GM21423 (cell line): Measurements from ENCODE around the gene RASA2.
"Not testable (repeated sequence)": the region's sequence is repeated elsewhere in the genome, so short reads cannot be mapped to it uniquely, and the experiment has no call there.

ENCODE experiments used
- ATAC-seq: cut with Tn5 transposase; IDR thresholded peaks from one replicate; pipeline ENCODE4 v1.9.1; 2021; ENCODE audit warnings: mild to moderate bottlenecking, moderate library complexity; ENCODE audit not compliant: unreplicated experiment

The RASA2 gene

DNA sequence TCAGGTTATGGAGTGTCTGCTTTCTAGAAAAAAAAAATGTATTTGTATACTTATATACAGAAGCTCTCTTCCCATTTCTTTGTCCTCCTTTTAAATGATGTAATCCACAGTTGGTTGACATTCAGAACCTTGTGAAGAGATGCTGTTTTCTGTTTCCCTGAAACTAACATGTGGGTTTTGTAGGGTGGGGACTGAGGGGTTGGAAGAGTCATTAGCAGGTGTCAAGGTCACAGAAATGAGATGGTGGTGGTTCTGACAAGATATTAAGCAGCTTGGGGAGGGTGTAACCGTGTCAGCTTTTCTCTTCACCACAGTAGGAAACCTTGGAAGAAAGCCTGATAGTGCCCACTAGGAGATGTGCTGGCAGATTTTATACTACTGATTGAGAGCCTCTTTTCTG is 2.4 kb downstream of the RASA2 start:
- ATAC-seq, result no peak

DNA sequence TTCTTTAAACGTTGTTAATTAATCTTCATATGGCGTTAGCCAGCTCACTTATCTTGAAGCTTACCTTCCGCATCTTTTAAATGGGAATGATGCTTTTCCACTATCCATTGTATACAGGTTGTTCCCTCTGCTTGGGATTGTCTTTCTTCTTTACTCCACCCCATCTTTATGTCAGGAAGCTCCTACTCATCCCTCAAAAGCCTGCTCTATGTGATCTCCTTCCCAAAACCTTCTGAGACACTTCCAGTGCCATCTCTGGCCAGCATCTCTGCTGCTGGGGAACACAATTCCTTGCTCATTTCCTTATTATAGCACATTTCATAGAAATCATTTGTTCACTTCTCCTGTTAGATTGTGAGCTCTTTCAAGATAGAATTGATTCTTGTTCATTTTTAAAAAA is 4.3 kb downstream of the RASA2 start:
- no peak for ATAC-seq

DNA sequence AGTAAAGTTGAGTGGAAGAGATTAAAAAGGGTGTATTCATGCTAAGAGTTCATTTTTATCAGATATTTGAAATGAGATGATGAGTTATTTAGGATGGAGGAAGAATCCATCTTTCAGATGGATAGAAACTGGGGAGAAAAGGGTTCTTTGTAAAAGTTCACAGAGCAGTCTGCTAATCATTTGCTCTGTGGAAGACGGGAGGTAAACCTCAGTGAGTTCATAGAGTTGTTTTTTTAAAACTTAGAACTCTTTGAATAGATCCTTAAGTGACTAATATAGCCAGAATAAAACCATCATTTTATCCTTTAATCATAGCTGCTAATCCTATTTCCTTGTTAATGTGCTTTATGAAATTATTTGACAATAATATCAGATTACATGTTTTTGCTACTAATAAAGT is 5.1 kb downstream of the RASA2 start:
- no peak for ATAC-seq

DNA sequence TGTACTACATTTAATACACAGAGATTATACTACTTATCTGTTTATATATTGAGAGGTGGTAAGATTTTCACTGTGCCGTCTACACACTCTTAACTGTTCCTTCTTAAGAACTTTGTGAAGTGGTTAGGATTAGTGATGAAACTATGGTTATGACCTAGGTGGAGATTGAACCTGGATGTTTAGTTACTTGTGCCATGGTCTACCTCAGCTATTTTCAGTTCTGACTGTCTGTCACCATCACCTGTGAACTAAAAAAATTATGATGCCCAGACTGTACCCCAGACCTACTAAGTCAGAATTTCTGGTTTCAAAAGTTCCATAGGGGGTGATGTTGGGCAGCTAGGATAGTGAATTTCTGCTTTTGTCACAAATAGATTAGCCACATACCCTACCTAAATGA is 6.4 kb downstream of the RASA2 start:
- no peak for ATAC-seq

DNA sequence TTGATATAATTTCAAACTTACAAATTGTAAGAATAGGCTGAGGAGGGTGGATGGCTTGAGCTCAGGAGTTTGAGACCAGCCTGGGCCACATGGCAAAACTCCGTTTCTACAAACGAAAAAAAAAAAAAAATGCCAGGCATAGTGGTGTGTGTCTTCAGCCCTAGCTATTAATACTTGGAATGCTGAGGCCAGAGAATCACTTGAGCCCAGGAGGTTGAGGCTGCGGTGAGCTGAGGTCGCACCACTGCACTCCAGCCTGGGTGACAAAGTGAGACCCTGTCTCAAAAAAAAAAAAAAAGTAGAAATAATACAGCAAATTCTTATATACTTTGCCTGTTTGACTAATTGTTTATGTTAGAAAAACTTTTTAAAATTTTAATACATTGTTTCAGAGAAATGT is 10.8 kb downstream of the RASA2 start:
- ATAC-seq, result not testable (repeated sequence)

DNA sequence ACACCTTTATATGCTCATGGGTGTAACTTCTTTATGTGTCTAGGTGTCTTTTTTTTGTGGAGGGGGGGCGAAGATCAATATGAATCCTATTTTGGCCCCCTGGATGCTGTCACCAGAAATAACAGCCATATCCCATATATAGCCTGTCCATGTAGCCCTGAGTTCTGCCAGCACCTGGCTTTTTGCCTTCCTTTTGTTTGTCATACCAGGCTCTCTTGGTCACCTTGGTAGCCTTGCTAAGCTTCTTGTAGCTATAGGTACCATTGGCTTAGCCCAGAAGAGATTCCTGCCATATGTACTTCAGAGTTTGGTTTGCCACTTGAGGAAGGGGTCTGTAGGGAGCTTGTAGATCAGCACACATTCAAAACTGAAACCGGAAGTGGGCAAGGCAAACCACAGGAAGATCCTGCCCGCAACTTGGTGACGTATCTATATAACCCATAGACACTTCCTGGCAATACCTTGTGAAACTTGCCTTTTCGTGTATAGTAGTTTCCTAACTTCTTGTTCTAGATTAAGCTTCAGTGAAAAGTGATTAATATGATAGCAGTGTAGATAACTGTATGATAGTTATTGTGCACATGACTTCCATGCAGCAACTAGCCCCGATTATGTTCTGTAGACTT is 11.9 kb downstream of the RASA2 start:
- ATAC-seq, result peak; percentile 95

DNA sequence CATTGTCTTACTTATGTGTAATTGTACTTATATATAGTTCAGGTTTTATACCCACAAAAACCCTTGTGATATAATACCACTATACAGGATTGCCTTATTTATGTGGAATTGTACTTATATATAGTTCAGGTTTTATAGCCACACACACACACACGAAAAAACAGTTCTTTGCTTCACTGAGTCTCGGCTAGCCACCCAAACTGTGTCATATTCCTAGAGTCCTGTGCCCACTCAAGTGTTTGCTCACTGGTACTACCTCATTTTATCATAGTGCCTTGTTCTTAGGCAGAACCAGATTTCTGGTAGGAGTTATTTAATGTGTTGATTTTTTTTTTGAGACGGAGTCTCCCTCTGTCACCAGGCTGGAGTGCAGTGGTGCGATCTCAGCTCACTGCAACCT is 12.5 kb downstream of the RASA2 start:
- ATAC-seq, result no peak

DNA sequence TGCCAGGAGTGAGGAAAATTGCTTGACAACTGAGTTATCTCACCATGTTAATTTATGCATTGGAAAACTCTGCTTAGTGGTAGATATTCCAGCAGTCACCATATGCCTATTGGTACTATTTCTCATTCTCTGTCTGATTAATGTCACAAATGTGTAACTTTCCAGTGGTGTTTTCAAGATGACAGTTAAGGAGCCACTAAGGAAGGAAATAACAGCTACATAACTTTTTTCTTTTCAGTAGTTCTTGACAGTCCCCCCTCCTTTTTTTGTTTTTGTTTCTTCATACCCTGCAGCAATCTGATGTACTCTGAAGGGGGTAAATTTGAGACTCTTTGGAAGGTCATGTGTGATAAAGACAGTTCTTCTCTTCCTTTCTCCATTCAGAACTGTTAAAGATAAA is 13.1 kb downstream of the RASA2 start:
- ATAC-seq, result no peak

DNA sequence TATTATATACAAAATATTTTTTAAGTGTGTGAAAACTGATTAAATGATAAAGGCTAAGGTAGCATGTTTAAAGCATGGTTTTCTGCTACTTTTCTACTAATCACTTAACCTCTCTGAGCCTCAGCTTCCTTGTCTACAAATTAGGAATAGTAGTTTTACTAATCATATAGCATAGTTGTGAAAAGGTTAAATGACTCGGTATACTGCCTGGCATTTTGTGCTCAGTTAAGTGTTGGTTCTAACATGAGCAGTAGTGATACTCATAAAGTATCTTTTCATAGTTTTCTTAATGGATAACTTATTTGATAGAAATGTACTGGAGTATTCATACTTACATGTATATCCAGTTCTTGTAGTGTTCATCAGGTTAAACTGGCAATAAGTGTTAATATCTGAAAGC is 13.6 kb downstream of the RASA2 start:
- ATAC-seq, result no peak

DNA sequence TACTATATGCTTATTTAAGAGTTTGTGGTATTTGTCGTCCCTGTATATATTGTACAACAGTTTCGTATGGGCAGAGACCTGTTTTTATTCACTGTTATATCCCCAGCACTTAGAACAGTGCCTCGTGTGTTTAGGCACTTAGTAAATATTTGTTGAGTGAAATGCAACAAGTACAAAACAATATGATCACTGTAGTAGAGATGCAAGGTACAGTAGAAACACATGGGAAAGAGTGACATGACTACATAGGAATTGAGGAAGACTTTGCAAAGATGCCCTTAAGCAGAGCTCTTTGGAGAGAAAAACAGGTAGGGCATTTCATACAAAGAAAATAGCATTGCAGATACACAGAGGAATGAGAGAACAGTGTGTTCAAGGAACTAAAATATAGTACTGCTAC is 18.3 kb downstream of the RASA2 start:
- ATAC-seq, result no peak

DNA sequence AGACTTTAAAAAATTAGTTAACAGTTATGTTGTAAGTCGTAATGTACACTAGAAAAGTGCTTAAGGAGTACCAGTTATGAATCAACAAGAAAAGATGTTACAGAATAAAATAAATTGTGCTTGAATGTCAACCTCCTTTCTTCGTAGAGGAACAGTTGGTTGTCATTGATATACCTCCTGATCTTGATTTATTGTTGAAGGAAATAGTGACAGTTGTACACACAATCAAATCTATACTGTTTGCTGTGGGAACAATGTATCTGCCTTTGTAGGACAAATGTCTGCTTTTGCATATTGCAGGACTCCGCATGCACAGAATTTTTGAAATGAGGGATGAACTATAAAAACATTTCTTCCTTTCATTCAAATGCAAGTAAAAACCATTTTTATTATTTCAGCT is 19.2 kb downstream of the RASA2 start:
- no peak for ATAC-seq

DNA sequence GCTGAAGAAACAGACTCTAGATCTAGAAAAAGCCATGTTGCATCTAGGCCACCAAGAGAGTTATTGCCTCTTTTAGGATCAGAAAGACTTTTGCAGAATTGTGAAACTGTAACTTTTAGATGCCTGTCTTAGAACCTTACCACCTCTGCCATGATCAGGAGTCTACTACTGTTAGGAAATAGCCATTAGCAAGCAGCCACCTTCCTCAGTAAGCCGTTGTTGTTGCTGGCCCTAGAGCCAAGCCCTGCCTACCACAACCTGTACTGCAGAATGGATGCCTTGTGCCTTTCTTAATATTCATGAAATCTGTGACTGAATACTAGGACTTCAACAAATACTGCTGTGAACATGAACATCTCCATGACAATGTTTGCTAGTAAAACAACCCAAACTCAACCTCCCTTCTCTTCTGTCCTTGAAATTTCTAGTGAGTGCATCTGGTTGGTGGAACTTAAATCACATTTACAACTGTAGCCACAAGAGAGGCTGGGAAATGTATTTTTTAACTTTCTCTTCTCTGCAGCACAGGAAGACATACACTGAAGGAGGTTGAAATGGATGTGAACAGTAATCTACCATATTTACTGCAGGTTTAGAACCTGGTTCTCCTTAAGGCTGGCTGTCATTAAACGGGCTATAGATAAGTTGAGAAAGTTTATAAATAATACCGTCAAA is 20.7 kb downstream of the RASA2 start:
- no peak for ATAC-seq

DNA sequence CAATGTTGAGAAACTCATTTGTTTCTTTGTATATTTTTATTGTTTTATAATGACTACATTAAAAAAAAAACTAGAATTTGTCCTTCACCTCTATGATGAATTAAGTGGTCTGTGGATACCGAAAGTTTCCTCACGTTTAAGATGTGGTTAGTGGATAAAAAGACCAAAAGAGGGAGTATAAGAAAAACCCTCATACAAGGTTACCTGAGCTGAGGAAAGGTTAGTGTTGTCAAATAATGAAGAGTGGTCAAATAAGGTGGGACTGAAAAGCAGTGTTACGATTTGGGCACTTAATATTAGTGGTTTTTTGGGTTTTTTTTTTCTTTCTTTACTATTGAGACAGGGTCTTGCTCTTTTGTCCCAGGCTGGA is 21.2 kb downstream of the RASA2 start:
- no peak for ATAC-seq

DNA sequence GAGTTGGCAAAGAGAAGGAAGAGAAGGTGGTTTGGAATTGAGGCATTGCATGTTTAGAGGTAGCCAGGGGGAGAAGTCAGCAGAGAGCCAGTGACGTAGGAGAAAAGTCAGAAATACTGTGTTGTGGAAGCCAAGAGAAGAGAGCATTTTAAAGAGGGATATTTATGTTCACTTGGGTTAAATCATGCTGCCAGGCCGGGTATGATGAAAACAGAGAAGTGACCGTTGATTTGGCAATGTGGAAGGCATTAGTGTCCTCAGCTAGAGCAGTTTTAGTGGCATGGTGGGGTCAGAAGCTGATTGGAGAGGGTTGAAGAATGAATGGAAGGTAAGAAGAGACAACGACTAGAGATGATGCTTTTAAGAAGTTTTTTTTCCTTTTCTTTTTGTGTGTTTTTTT is 24.5 kb downstream of the RASA2 start:
- ATAC-seq, result no peak

DNA sequence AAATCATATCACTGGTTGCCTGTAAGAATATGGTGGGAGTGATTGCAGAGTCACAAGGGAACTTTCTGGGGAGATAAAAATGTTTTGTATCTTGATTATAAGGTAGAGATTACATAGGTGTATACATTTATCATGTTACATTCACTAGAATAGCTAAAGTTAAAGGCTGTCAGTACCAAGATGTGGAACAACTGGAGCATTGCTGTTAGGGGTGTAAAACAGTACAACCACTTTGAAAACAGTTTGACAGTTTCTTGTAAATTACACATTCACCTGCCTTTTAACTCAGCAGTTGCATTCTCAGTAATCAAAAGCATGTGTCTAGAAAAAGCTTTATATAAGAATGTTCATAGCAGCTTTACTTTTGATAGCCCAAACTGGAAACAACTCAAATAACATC is 27.6 kb downstream of the RASA2 start:
- no peak for ATAC-seq

DNA sequence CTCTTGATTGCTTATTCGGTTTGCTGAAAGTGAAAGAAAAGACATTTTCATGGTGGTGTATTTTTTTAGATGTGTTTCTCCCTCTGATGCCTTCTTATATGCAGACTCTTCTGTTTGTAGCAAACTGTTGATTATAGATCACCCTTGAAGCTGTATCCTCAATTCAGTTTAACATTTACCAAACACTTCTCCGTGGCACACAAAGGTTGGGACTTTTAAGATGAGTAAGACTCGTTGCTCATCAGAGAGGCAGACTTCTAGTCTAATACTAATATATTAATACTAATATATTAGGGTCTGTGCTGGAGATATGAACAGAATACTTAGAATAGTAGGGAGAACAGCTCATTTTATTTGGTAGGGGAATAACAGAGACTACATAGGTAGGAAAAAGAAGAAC is 32.8 kb downstream of the RASA2 start:
- ATAC-seq, result no peak

DNA sequence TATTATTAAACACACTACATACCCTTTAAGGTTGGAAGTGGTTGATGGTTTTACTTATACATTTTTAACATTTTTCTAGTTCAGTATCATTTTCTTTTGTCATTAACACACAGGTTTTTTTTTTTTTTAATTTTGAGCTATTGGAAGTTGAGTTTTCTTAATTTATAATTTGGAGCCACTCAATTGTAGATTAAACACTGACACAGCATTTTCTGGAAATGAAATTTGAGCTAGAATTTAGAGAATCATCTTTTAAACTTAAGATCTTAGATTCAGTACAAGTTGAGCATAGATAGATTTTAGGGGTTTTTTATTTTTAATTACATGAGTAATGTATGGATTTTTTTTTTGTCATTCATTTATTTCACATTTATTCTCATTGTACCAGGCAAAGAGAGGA is 35.0 kb downstream of the RASA2 start:
- ATAC-seq, result no peak

DNA sequence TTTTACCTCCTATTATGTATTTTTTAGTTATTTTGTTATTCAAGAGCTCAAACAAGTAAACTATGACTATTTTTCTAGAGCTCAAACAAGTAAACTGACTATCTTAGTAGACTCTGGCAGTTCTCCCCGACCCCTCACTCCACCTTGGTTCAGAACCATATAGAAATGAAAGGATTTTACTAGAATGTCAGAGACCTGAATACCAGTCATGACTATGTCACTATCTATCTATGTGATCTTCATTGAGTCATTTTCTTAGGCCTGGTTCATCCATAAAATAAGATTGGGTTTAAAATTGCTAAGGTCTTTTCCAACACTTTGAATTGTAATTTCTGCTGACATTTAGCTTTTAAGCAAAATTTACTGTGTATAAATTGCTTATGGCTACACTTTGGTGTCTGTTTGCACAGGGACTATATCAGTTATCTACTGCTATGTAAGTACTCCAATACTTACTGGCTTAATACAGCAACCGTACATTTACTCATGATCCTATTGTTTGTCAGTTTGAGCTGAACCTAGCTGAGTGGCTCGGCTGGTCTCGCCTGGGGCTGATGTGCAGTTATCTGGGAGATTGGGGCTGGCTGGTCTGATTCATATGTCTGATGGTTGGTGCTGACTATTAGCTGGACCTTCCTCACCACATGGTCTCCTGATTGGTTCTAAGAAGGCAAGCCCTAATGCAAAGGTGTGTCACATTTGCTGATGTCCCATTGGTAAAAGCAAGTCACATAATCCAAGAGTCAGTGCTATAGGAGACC is 37.0 kb downstream of the RASA2 start:
- no peak for ATAC-seq

DNA sequence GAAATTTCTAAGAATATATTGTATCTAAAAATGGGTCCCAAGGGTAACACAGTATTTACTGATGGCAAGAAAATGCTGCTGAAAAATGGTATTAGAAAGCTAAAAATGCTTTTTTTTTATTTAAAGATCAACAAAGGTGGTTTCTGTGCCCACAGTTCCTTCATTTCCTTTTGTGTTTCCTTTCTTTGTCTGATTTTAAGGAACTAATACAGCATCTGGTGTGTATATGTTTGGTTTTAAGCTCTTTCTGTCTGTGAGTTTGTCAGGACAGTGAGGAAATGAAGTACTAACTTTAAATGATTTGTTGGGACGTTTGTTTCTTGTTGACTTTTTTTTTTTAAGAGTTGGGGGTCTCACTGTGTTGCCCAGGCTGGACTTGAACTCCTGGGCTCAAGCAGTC is 38.2 kb downstream of the RASA2 start:
- ATAC-seq, result no peak

DNA sequence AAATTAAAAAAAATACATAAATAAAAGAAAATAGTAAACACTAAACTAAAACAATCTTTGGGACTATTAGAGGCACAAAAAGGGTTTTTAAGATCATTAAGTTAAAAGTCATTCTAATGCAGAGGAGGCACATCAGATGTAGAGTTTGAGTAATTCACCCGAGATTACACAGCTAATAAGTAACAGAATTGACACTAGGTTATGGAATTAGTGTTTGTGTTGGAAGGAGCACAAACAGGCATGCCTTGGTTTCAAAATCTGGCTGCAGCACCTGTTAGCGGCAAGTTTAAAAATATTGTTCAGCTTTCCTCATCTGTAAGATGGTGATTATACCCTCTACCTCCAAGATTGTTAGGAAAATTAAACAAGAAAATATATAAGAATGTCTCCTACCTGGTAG is 39.0 kb downstream of the RASA2 start:
- no peak for ATAC-seq

DNA sequence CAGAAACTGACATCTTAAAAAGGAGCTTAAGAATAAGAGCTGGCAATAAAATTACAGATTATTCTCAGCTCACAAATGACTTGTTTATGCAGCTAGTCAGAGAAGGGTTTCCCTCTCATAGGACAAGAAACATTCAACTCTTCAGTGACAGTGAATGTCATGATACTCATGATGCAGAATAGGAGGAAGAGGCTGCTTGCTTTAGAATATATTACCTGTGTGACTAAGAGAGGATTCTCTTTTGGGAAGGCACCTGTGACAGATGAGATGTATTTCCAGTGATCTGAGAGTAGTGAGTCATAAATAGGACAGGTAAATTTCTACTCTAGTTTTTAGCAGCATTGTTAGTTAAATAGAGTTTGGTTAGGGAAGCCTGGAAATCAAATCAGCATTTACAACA is 39.9 kb downstream of the RASA2 start:
- no peak for ATAC-seq

DNA sequence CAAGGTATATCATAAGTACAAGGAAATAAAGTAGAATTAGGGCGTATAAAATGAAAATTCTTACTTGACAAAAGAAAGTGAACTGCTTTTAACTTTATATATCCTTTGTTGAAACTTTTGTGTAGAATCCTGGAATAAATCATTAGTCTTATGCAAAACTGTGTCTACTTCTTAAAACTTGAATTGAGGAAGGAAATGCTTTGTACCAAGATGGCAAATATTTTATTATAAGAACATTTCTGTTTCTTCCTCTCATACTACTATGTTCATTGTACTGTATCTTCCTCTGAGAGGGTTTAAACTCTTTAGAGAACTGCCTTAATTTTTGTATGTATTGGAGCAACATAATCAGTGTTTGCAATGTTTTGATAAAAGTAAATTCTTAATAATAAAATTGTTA is 42.0 kb downstream of the RASA2 start:
- ATAC-seq, result no peak
